ENCODE data around the gene RANBP3.

- TF ChIP-seq CTCF (IDR thresholded peaks at IDR 0.05) (no peak), POLR2A (IDR thresholded peaks at IDR 0.05) (no peak), POLR2AphosphoS5 (IDR thresholded peaks at IDR 0.05) (no peak), EP300 (IDR thresholded peaks at IDR 0.05) (no peak)
These were observed 51.1 kb downstream of the RANBP3 start for GRCh38 chr19:5926641-5927440.

All from upper lobe of left lung (tissue), 4 donors.